D721Med (cell line): ENCODE measurements around the gene MFGE8.

Experiments used
- DNase-seq: peaks from one replicate; pipeline ENCODE4 v3.0.0; 2011; ENCODE audit warnings: low spot score; ENCODE audit not compliant: insufficient read length
- FAIRE-seq: peaks from 2 replicates; lab custom pipeline; 2011; peaks lifted over from hg19 to GRCh38; lab: Jason Lieb, UNC
- TF ChIP-seq, protein P1 (sequence below): IDR thresholded peaks from 2 replicates; pipeline ENCODE4 v1.5.1; 2012; ENCODE audit warnings: mild to moderate bottlenecking, control low read depth; ENCODE audit not compliant: insufficient read depth; ENCODE audit errors: missing control alignments

MFGE8 gene

DNA sequence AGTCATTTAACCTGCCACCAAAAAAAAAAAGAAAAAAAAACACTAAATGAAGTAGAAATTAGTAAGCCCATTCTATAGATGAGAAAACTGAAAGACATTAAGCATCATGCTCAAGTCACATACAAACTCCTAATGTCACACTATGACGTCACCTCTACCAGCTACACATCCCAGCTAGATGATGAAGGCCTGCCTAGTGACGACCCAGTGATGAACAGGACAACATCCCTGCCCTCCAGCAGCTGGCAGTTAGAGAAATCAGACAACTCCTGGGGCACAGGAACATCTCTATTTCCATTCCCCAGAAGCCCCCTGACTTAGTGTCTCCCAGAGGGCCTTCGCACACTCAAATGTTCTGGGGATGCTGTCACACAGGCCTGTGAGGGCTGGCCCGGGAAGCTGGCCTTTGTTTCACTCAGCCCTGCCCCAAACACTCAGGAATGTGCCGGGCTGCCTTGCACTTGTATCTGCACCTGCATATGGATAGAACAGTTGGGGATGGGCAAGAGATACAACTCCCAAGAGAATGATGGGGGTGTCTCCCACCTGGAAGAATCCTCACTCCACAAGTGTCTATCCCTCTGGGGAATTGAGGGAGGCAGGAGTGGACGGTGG, 10.9 kb downstream of the MFGE8 start:
- TF ChIP-seq, protein P1, sequence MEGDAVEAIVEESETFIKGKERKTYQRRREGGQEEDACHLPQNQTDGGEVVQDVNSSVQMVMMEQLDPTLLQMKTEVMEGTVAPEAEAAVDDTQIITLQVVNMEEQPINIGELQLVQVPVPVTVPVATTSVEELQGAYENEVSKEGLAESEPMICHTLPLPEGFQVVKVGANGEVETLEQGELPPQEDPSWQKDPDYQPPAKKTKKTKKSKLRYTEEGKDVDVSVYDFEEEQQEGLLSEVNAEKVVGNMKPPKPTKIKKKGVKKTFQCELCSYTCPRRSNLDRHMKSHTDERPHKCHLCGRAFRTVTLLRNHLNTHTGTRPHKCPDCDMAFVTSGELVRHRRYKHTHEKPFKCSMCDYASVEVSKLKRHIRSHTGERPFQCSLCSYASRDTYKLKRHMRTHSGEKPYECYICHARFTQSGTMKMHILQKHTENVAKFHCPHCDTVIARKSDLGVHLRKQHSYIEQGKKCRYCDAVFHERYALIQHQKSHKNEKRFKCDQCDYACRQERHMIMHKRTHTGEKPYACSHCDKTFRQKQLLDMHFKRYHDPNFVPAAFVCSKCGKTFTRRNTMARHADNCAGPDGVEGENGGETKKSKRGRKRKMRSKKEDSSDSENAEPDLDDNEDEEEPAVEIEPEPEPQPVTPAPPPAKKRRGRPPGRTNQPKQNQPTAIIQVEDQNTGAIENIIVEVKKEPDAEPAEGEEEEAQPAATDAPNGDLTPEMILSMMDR: no peak
- DNase-seq (no peak), FAIRE-seq (no peak)

DNA sequence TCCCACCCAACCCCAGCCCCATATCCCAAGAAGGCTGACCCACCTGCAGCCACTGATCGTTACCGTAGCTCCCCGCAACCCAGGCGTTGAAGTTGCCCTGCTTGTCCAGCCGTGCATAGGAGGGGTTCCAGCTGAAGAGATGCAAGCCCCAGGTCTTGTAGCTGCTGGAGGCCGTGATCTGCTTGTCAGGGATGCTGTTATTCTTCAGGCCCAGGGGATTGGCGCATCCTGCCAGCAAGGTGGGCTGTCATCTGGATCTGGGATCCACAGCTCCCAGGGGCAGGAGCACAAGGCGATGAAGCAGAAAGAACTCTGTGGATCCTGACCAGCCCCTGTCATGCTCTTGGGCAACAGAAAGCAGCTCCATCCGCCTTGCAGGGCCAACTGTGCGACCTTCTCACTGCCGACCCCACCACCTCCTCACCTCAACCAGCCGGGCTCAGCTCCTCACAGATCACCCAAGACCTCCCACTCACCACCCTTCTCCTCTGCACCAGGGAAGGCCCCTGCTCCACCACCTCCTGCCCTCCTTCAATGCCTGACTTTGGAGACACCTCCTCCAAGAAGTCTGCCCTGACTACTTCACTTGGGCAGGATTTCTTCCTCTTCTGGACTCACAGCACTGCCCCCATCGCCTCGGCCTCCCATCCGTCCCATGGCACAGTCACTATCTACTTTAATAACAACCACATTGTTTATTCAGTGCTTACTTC, 11.5 kb downstream of the MFGE8 start:
- TF ChIP-seq, protein P1: no peak

DNA sequence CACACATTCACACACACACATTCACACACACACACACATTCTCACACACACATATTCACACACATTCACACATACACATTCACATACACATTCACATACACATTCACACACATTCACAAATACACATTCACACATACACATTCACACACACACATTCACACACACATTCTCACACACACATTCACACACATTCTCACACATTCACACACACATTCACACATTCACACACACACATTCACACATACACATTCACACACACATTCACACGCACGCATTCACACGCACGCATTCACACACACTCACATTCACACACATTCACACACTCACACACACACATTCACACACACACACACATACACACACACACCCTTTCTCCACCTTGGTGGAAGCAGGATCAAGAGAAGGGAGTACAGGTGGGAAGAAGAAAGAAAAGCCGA, 12.2 kb downstream of the MFGE8 start:
- TF ChIP-seq, protein P1: no peak
- FAIRE-seq (no peak), DNase-seq (no peak)

More for the DNA sequence above, 11.5 kb downstream of the MFGE8 start:
- DNase-seq (no peak), FAIRE-seq (no peak)

DNA sequence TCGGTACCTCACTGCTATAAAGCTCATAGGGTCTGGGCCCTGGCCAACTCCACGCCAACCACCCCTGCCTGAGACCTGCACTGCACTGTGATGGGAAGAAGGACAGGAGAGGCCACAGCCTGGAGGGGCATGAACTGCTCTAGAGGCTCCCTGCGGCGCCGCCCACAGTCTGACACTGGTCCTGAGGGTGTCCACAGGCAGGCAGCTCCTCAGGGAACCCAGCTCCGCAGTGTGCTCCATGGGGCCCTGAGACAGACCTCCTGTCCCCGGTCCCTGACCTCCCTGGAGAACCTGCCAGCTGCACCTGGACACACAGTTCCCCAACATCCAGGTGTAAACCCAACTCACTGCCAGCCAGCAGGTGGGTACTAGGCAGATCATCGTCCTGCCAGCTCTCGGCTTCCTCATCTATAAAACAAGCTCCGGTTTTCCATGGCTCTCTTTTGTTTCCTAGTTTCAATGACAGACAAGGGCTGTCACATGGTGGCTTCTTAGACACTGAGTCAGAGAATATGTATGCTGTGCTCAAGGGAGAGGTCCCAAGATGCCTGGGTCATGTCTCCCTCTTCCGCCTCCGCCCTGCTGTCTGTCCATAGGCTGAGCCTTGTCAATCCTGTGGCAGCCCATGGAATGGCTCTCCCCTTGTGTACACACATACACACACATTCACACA, 12.7 kb downstream of the MFGE8 start:
- TF ChIP-seq, protein P1: no peak
- DNase-seq: no peak
- no peak for FAIRE-seq

DNA sequence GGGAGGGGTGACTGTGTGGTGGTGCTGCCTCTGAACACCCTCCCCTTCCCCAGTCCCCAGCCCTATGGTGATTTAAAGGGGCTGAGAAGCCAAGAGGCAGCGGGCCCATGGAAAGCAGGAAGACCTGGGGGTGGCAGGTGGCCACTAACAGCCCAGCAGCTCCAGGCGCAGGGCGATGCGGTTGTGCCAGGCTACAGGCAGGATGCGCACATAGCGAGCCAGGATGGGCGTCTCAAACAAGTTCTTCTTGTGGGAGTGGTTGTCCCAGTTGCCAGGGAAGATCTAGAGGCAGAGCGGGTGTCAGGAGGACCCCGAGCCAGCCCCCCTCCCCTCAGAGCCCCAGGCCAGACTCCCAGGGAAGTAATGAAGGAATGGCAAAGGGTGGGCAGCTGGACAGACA, 13.9 kb downstream of the MFGE8 start:
- DNase-seq: no peak
- FAIRE-seq: no peak
- TF ChIP-seq, protein P1: no peak

DNA sequence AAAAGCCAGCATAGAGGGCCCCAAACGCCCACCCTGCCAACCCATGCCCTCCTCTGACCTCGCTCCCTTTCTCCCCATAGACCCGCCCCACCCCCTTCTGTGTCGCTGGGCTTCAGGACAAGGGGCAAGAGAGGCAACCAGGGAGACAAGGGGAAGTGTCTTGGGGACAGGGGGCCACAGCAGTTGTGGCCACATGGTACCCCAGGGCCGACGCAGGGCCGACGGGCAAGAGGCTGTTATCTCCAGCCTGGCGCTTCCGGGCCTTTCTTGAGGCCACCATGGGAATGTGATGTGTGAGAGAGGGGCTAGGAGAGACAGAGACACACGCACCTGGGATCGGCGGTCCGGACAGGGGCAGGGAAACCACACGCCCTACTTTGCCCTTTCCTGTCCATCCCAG, 14.4 kb downstream of the MFGE8 start:
- DNase-seq (no peak), FAIRE-seq (no peak)
- TF ChIP-seq, protein P1: no peak
